Pancreas (tissue), 10 donors: ENCODE measurements around the gene VPS18. TPM values are rescaled to one million over a fixed set of nuclear protein-coding genes. Genes with fewer than 3 reads are reported as not detected.

Source experiments
- ATAC-seq, 4 donors: fragments of 200-7000 bp; cut with Tn5 transposase; one replicate each; pipeline versions ENCODE4 v1.8.0 to v1.9.1; 2020; ENCODE audit warnings: mild to moderate bottlenecking in 4 of 4, moderate library complexity in 4 of 4
- DNase-seq, 6 donors: peaks; one replicate each; pipeline ENCODE4 v3.0.0-alpha.2; 2020
- FAIRE-seq: peaks from 2 replicates; lab custom pipeline; 2012; peaks lifted over from hg19 to GRCh38; lab: Jason Lieb, UNC
- H3K27ac ChIP-seq, 4 donors: fragments of 200-600 bp; sonication (generic); 1 replicate in 3 of 4; 2 replicates in 1 of 4; pipeline versions ENCODE4 v1.5.0 to v1.8.0; 2020
- H3K27me3 ChIP-seq, 4 donors: fragments of 200-600 bp; one replicate each; pipeline ENCODE4 v1.8.0; 2021
- H3K36me3 ChIP-seq, 3 donors: fragments of 200-600 bp; sonication (generic) in 1 of 3; one replicate each; pipeline versions ENCODE4 v1.5.0 to v1.8.0; 2020 to 2021
- H3K4me1 ChIP-seq, 3 donors: fragments of 200-600 bp; one replicate each; pipeline ENCODE4 v1.8.0; 2021
- H3K4me3 ChIP-seq, 4 donors: fragments of 200-600 bp; sonication (generic) in 2 of 4; one replicate each; pipeline versions ENCODE4 v1.5.0 to v1.8.0; 2020 to 2021
- H3K9me3 ChIP-seq, 4 donors: fragments of 200-600 bp; one replicate each; pipeline ENCODE4 v1.8.0; 2021
- WGBS, 2 donors: extraction: QIAGEN DNeasy Blood & Tissue Kit; methylation state at CpG; one replicate each; pipeline ENCODE4 v1.1.7; 2013; 5-methylcytosine and 5-hydroxymethylcytosine counted together
- intact Hi-C, 3 donors: fragments of 100-400 bp; cut with DNase I; formaldehyde crosslinking; loops; one replicate each; pipeline versions ENCODE4 v1.11.1 to v1.14.2; 2022
- polyA plus RNA-seq, 2 donors: library from polyadenylated mRNA; stranded (reverse); fragments of 200-250 nt; gene quantifications; one replicate each; pipeline ENCODE4 v1.2.3, GENCODE V29; 2013
- total RNA-seq, 6 donors: library from RNA; stranded (reverse); fragmentation: NEBNext Ultra II Directional in 4 of 6; extraction: Animal tissue kit (Norgen Biotek cat#: 25700) in 4 of 6; gene quantifications; one replicate each; pipeline versions ENCODE4 v1.2.1 to v1.2.4, GENCODE V29; 2021 to 2023
- TF ChIP-seq, protein P1 (sequence below), 4 donors: fragments of 200-600 bp; sonication (generic) in 3 of 4; IDR thresholded peaks; one replicate each; pipeline versions ENCODE4 v1.5.0 to v1.8.0; 2021; ENCODE audit warnings: antibody characterized with exemption in 4 of 4
- donor health status: healthy with polysubstance abuse.
- donor health status: DM: no; HTN: no; CAD: no; lungs with moderate emphysema.
- donor health status: DM: no; HTN: no; CAD: no.
- donor health status: control.
- donor health status: control.
- donor health status: Bipolar disorder and iron deficiency.
- donor health status: DM: yes; HTN: yes; CAD: no.
- donor health status: DM: no; HTN: no; CAD: no.
- donor health status: DM: no; HTN: no; CAD: no.
- donor health status: DM: yes; HTN: yes; CAD: no.

Gene VPS18
- total and polyA plus RNA-seq, 8 donors, result 4.4 to 12.5 (median 6.8) TPM

- Histone ChIP-seq H3K4me1 (no peaks in the 10 kb centered on the region), H3K4me3 (no peak overlapping the region), H3K27ac (no peak overlapping the region), H3K36me3 (no peaks in the 10 kb centered on the region), H3K27me3 (no peaks in the 10 kb centered on the region), H3K9me3 (no peaks in the 10 kb centered on the region)
- DNase-seq (peak in 1 of 6 donors; percentile 44), ATAC-seq (no peak), FAIRE-seq (no peak)
- intact Hi-C loops, result no loop called here
- WGBS, 2 donors, result 70% methylated on average over 6 of the region's 6 CpGs
- TF ChIP-seq, protein P1, sequence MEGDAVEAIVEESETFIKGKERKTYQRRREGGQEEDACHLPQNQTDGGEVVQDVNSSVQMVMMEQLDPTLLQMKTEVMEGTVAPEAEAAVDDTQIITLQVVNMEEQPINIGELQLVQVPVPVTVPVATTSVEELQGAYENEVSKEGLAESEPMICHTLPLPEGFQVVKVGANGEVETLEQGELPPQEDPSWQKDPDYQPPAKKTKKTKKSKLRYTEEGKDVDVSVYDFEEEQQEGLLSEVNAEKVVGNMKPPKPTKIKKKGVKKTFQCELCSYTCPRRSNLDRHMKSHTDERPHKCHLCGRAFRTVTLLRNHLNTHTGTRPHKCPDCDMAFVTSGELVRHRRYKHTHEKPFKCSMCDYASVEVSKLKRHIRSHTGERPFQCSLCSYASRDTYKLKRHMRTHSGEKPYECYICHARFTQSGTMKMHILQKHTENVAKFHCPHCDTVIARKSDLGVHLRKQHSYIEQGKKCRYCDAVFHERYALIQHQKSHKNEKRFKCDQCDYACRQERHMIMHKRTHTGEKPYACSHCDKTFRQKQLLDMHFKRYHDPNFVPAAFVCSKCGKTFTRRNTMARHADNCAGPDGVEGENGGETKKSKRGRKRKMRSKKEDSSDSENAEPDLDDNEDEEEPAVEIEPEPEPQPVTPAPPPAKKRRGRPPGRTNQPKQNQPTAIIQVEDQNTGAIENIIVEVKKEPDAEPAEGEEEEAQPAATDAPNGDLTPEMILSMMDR (IDR thresholded peaks at IDR 0.05), result no peak
Measured at GRCh38 chr15:40915679-40916078, 21.4 kb downstream of the VPS18 start.

- TF ChIP-seq, protein P1 (IDR thresholded peaks at IDR 0.05), result no peak
- ATAC-seq (no peak), FAIRE-seq (no peak), DNase-seq (no peak)
- 72 to 73% methylated on average over 11 of the region's 11 CpGs for WGBS, 2 donors
- Histone ChIP-seq H3K27me3 (no peaks in the 10 kb centered on the region), H3K4me3 (no peak overlapping the region), H3K9me3 (no peaks in the 10 kb centered on the region), H3K36me3 (no peaks in the 10 kb centered on the region), H3K27ac (no peak overlapping the region), H3K4me1 (no peaks in the 10 kb centered on the region)
- intact Hi-C loops, result no loop called here
Measured at GRCh38 chr15:40917585-40917984, 23.3 kb downstream of the VPS18 start.

GRCh38 chr15:40918146-40918798 is 24.0 kb downstream of the VPS18 start:
- Histone ChIP-seq H3K4me3 (no peak overlapping the region), H3K27ac (no peak overlapping the region), H3K4me1 (no peaks in the 10 kb centered on the region), H3K36me3 (no peaks in the 10 kb centered on the region), H3K9me3 (no peaks in the 10 kb centered on the region), H3K27me3 (no peaks in the 10 kb centered on the region)
- DNase-seq (peak in 1 of 6 donors; percentile 40), ATAC-seq (peak in 1 of 4 donors; percentile 19), FAIRE-seq (no peak)
- TF ChIP-seq, protein P1 (IDR thresholded peaks at IDR 0.05), result no peak
- intact Hi-C loops, result no loop called here
- WGBS, 2 donors, result 80 to 83% methylated on average over 15 of the region's 15 CpGs

DNA sequence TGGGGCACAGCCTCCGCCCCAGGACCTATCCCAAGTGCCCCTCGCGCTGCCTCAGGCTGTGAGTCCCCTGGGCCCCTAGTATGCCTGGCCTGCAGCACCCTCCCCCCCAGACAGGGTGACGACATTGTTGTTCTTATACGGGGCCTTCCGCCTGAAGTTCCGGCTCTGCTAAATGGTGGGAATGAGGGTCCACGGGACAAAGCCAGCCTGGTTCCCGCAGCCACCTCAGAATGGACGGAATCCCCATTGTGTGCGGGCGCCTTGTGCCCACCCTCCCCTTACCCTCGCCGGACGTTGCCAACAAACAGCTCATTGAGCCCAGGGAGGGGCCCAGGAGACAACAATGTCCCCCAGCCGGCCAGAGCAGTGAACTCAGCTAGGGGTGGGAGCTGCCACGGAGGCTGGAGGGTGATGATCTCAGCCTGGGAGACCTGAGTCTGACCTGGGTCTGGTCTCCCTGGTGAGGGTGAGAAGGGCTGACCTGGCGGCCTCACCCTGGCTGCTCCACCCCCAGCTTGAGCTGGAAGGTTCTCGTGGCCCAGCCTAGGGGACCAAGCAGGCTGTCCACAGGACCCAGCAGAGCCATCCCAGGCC is 24.6 kb downstream of the VPS18 start:
- Histone ChIP-seq H3K4me3 (no peak overlapping the region), H3K4me1 (no peaks in the 10 kb centered on the region), H3K27ac (no peak overlapping the region), H3K27me3 (no peaks in the 10 kb centered on the region), H3K9me3 (no peaks in the 10 kb centered on the region), H3K36me3 (no peaks in the 10 kb centered on the region)
- TF ChIP-seq, protein P1 (IDR thresholded peaks at IDR 0.05), result no peak
- 80 to 81% methylated on average over 19 of the region's 19 CpGs for WGBS, 2 donors
- FAIRE-seq, result no peak
- peak in 1 of 6 donors; percentile 50 for DNase-seq
- intact Hi-C loops, result no loop called here
- no peak for ATAC-seq
